Neural crest cell (in vitro differentiated cells): ENCODE data around the gene GAN. TPM values are rescaled to one million over a fixed set of nuclear protein-coding genes. Genes with fewer than 3 reads are reported as not detected.

Experiments
- DNase-seq: peaks from one replicate; pipeline ENCODE4 v3.0.0; 2021; ENCODE audit warnings: low read depth, mixed read lengths, low spot score
- H3K27ac Mint-ChIP-seq: one replicate; pipeline ENCODE4 v1.8.0; 2021; ENCODE audit warnings: mild to moderate bottlenecking, mixed read lengths; ENCODE audit not compliant: unreplicated experiment
- H3K27me3 Mint-ChIP-seq: 2 replicates; pipeline ENCODE4 v1.8.0; 2021; ENCODE audit warnings: low read depth, mild to moderate bottlenecking, mixed read lengths
- H3K36me3 Mint-ChIP-seq: 2 replicates; pipeline ENCODE4 v1.8.0; 2021; ENCODE audit warnings: low read depth, mild to moderate bottlenecking, mixed read lengths
- H3K4me1 Mint-ChIP-seq: 2 replicates; pipeline ENCODE4 v1.8.0; 2021; ENCODE audit warnings: mixed read lengths
- H3K4me3 Mint-ChIP-seq: one replicate; pipeline ENCODE4 v1.8.0; 2021; ENCODE audit warnings: mild to moderate bottlenecking, mixed read lengths
- H3K9me3 Mint-ChIP-seq: 2 replicates; pipeline ENCODE4 v1.8.0; 2021; ENCODE audit warnings: mixed read lengths
- CTCF ChIP-seq: fragments of 200-600 bp; sonication (generic); conservative IDR thresholded peaks from 2 replicates; pipeline ENCODE4 v1.5.0; 2021; ENCODE audit warnings: antibody characterized with exemption, mild to moderate bottlenecking
- total RNA-seq: library from RNA; stranded (reverse); gene quantifications from 2 replicates; pipeline ENCODE4 v1.2.1, GENCODE V29; 2021

The GAN gene
- total RNA-seq, 1 donor from 2014 or later, result 16.1 TPM

GRCh38 chr16:81436386-81436785 is 121.6 kb downstream of the GAN start:
- no peaks in the 10 kb centered on the region for H3K9me3 Mint-ChIP-seq
- H3K4me3 Mint-ChIP-seq, result no peak overlapping the region
- H3K4me1 Mint-ChIP-seq, result peaks cover 8% of the 10 kb centered on the region
- H3K27me3 Mint-ChIP-seq, result peaks cover 31% of the 10 kb centered on the region
- H3K27ac Mint-ChIP-seq, result no peak overlapping the region
- TF ChIP-seq CTCF, result no peak
- DNase-seq, result no peak
- no peaks in the 10 kb centered on the region for H3K36me3 Mint-ChIP-seq

- H3K4me3 Mint-ChIP-seq, result no peak overlapping the region
- DNase-seq, result no peak
- no peak for TF ChIP-seq CTCF
- no peaks in the 10 kb centered on the region for H3K9me3 Mint-ChIP-seq
- H3K4me1 Mint-ChIP-seq, result no peaks in the 10 kb centered on the region
- peaks cover 45% of the 10 kb centered on the region for H3K27me3 Mint-ChIP-seq
- H3K27ac Mint-ChIP-seq, result no peak overlapping the region
- H3K36me3 Mint-ChIP-seq, result no peaks in the 10 kb centered on the region
These were observed 123.1 kb downstream of the GAN start for GRCh38 chr16:81437865-81438264.

Other genes with a start within 250 kb of the GAN start
- gene C16orf46, start 237.7 kb upstream of the GAN start, total RNA-seq, result 1.8 and 2.1 TPM in 2 replicates
- 79.2 and 87.0 TPM in 2 replicates for gene GCSH, start 218.6 kb upstream of the GAN start, total RNA-seq
- gene BCO1, start 76.3 kb upstream of the GAN start, total RNA-seq, result not detected in 2 replicates
- gene CMIP, start 129.8 kb downstream of the GAN start, total RNA-seq, result 41.2 and 44.6 TPM in 2 replicates